Peyer's patch (tissue), 4 donors: ENCODE data around the gene PLEKHA1. TPM values are rescaled to one million over a fixed set of nuclear protein-coding genes. Genes with fewer than 3 reads are reported as not detected.
A peak's percentile ranks its signal among the peaks of the same experiment; 100 is the strongest.

Experiments used
- DNase-seq, 3 donors: peaks; one replicate each; pipeline ENCODE4 v3.0.0-alpha.2; 2017 to 2019
- H3K27ac ChIP-seq, 4 donors: fragments of 200-600 bp; sonication (generic); one replicate each; pipeline ENCODE4 v1.5.1; 2016 to 2019
- H3K27me3 ChIP-seq, 2 donors: fragments of 200-600 bp; sonication (generic); one replicate each; pipeline ENCODE4 v1.5.1; 2019
- H3K36me3 ChIP-seq, 3 donors: fragments of 200-600 bp; sonication (generic); one replicate each; pipeline ENCODE4 v1.5.1; 2016 to 2019
- H3K4me1 ChIP-seq, 4 donors: fragments of 200-600 bp; sonication (generic); one replicate each; pipeline ENCODE4 v1.5.1; 2016 to 2019
- H3K4me3 ChIP-seq, 4 donors: fragments of 200-600 bp; sonication (generic); 1 replicate in 3 of 4; 2 replicates in 1 of 4; pipeline ENCODE4 v1.5.1; 2016 to 2019; ENCODE audit warnings: mild to moderate bottlenecking in 1 of 4
- H3K9me3 ChIP-seq, 4 donors: fragments of 200-600 bp; sonication (generic); one replicate each; pipeline ENCODE4 v1.5.1; 2016 to 2019; ENCODE audit warnings: mild to moderate bottlenecking in 1 of 4
- POLR2A ChIP-seq, 2 donors: fragments of 450-650 bp; IDR thresholded peaks; one replicate each; pipeline ENCODE4 v1.5.1; 2017; ENCODE audit warnings: antibody characterized with exemption in 2 of 2, mild to moderate bottlenecking in 2 of 2, moderate library complexity in 2 of 2
- total RNA-seq, 4 donors: library from RNA; depleted of rRNA; stranded (reverse); fragments of >200 nt; gene quantifications; one replicate each; pipeline ENCODE4 v1.1.0, GENCODE V29; 2016
- TF ChIP-seq, protein P1 (sequence below), 6 experiments: fragments of 450-650 bp in 4 of 6; fragments of 200-600 bp in 2 of 6; sonication (generic) in 1 of 6; IDR thresholded peaks; one replicate each; pipeline ENCODE4 v1.5.1; 2017 to 2019; ENCODE audit warnings: antibody characterized with exemption in 6 of 6, mild to moderate bottlenecking in 3 of 6, moderate library complexity in 1 of 6

PLEKHA1 gene
- total RNA-seq, 4 donors from 2014 or later, result 15.7 to 62.0 (median 43.9) TPM

- no peaks in the 10 kb centered on the region for H3K36me3 ChIP-seq
- no peaks in the 10 kb centered on the region for H3K9me3 ChIP-seq
- TF ChIP-seq, protein P1, sequence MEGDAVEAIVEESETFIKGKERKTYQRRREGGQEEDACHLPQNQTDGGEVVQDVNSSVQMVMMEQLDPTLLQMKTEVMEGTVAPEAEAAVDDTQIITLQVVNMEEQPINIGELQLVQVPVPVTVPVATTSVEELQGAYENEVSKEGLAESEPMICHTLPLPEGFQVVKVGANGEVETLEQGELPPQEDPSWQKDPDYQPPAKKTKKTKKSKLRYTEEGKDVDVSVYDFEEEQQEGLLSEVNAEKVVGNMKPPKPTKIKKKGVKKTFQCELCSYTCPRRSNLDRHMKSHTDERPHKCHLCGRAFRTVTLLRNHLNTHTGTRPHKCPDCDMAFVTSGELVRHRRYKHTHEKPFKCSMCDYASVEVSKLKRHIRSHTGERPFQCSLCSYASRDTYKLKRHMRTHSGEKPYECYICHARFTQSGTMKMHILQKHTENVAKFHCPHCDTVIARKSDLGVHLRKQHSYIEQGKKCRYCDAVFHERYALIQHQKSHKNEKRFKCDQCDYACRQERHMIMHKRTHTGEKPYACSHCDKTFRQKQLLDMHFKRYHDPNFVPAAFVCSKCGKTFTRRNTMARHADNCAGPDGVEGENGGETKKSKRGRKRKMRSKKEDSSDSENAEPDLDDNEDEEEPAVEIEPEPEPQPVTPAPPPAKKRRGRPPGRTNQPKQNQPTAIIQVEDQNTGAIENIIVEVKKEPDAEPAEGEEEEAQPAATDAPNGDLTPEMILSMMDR (IDR thresholded peaks at IDR 0.05), result no peak
- TF ChIP-seq POLR2A (IDR thresholded peaks at IDR 0.05), result no peak
- H3K27ac ChIP-seq, result peak overlapping the region in 3 of 4 donors; percentile 57 to 83 (median 83)
- H3K4me1 ChIP-seq, result peaks cover 0 to 21% (median 3%) of the 10 kb centered on the region in 4 donors
- no peaks in the 10 kb centered on the region for H3K27me3 ChIP-seq
- DNase-seq, result peak in 2 of 3 donors; percentile 33 to 71
- no peak overlapping the region for H3K4me3 ChIP-seq
Measured at GRCh38 chr10:122348512-122348911, 26.0 kb upstream of the PLEKHA1 start.

DNA sequence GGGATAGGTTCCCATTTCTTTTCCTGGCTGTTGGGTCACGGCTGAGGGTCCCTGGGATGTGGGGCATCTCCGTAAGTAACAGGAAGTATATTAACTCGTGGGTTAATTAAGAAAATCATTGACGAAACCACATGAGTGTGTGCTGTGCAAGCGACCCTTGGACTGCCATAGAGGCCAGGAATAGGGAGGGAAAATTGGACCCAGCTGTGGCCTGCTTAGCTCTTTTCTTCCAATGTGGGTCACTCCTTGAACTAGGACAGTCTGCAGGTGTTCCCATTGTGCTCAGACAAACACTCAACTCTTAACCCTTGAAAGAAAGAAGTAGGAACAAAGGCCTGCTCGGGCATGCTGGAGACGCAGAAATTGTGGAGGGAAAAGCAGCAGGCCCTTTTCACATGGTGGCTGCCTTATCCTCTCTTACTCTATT is 25.6 kb upstream of the PLEKHA1 start:
- Histone ChIP-seq H3K36me3 (no peaks in the 10 kb centered on the region), H3K9me3 (no peaks in the 10 kb centered on the region), H3K4me3 (no peak overlapping the region), H3K27me3 (no peaks in the 10 kb centered on the region), H3K27ac (peak overlapping the region in 3 of 4 donors; percentile 57 to 83 (median 83)), H3K4me1 (peaks cover 0 to 21% (median 3%) of the 10 kb centered on the region in 4 donors)
- peak in 2 of 3 donors; percentile 74 to 77 for DNase-seq
- peak in 1 of 2 donors; percentile 40 for TF ChIP-seq POLR2A (IDR thresholded peaks at IDR 0.05)
- TF ChIP-seq, protein P1 (IDR thresholded peaks at IDR 0.05), result no peak

DNA sequence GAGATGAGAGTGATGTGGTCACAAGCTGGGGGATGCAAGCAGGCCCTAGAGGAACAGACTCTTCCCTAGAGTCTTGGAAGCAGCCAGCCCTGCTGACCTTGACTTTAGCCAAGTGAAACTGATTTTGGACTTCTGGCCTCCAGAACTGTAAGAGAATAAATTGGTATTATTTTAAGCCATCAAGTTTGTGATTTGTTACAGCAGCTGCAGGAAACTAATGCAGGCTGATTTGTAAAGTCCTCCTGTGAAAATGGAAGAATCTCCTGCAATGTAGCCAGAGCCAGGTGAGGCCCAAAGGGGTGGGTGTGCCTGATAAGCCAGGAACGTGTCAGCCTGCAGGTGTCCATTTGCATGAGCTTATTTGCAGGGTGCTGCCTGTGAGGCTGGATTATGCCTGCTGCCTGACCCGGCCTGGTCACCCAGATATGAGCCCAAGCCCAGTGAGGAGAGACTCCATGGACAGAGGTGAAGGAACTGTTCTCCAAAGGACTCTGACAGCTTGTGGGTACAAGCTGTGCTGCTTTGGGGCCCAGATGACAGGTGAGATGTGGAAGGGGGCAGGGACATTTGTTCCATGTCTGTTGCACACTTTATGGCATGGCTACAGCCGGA is 24.6 kb upstream of the PLEKHA1 start:
- TF ChIP-seq, protein P1 (IDR thresholded peaks at IDR 0.05), result no peak
- no peak for TF ChIP-seq POLR2A (IDR thresholded peaks at IDR 0.05)
- H3K36me3 ChIP-seq, result no peaks in the 10 kb centered on the region
- peaks cover 0 to 18% (median 3%) of the 10 kb centered on the region in 4 donors for H3K4me1 ChIP-seq
- DNase-seq, result peak in 1 of 3 donors; percentile 53
- H3K27me3 ChIP-seq, result no peaks in the 10 kb centered on the region
- H3K9me3 ChIP-seq, result no peaks in the 10 kb centered on the region
- no peak overlapping the region for H3K4me3 ChIP-seq
- peak overlapping the region in 3 of 4 donors; percentile 72 to 83 (median 83) for H3K27ac ChIP-seq

DNA sequence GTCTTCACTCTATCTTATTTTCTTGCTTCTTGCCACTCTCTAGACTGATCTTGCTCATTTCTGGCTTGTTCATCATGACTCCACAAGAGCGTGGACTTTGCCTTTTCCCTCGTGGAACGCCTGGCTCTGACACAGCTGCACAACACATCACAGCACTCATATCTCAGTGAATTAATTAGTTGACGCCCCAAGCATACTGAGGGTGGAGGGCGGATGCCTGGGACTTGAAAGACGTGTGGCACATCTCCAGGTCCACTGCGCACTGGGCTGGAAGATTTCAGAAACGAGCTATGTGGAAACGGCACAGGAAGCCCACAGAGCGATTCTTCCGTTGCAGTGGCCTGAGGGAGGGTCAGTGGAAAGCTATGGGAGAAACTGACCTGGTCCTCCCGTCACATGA is 23.6 kb upstream of the PLEKHA1 start:
- H3K4me1 ChIP-seq, result peaks cover 0 to 13% (median 3%) of the 10 kb centered on the region in 4 donors
- no peaks in the 10 kb centered on the region for H3K9me3 ChIP-seq
- H3K27ac ChIP-seq, result peak overlapping the region in 3 of 4 donors; percentile 72 to 83 (median 83)
- no peaks in the 10 kb centered on the region for H3K27me3 ChIP-seq
- TF ChIP-seq POLR2A (IDR thresholded peaks at IDR 0.05), result peak in 1 of 2 donors; percentile 63
- TF ChIP-seq, protein P1 (IDR thresholded peaks at IDR 0.05), result no peak
- H3K4me3 ChIP-seq, result no peak overlapping the region
- no peaks in the 10 kb centered on the region for H3K36me3 ChIP-seq
- DNase-seq, result peak in 2 of 3 donors; percentile 75 to 87

DNA sequence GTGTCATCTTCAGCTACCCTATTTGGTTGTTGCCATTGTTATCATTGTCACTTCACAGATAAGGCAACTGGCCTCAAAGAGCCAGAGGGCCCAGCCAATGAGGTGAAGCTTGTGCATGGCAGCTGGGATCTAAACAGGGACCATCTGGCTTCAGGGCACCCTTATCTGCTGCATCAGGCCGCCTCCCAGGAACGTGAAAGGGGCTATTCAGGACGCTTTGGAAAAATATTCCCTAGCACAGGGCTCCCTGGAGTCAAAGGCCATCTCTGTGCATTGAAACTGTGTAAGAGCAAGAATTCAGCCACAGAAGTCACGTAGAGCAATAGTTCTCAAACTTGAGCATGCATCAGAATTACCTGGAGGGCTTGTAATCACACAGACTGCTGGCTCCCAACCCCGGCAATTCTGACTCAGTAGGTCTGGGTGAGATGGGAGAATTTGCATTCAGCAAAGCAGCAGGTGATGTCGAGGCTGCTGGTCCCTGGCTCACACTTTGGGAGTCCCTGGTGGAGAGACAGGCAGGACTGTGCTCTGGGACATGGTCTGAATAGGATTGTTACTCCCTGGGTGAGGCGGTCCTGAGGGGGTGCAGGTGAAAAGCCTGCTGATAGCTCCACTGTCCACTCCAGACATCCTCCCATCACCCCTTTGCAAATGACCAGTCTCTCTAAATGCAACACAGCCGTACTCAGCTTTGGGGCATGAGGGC is 21.5 kb upstream of the PLEKHA1 start:
- H3K4me1 ChIP-seq, result peaks cover 0 to 12% (median 3%) of the 10 kb centered on the region in 4 donors
- H3K27ac ChIP-seq, result no peak overlapping the region
- H3K27me3 ChIP-seq, result no peaks in the 10 kb centered on the region
- no peak overlapping the region for H3K4me3 ChIP-seq
- no peaks in the 10 kb centered on the region for H3K36me3 ChIP-seq
- TF ChIP-seq POLR2A (IDR thresholded peaks at IDR 0.05), result no peak
- TF ChIP-seq, protein P1 (IDR thresholded peaks at IDR 0.05), result no peak
- peak in 1 of 3 donors; percentile 38 for DNase-seq
- no peaks in the 10 kb centered on the region for H3K9me3 ChIP-seq
